ENCODE results near the gene VRK3.
"Not testable (repeated sequence)": the region's sequence is repeated elsewhere in the genome, so short reads cannot be mapped to it uniquely, and the experiment has no call there.

DNA sequence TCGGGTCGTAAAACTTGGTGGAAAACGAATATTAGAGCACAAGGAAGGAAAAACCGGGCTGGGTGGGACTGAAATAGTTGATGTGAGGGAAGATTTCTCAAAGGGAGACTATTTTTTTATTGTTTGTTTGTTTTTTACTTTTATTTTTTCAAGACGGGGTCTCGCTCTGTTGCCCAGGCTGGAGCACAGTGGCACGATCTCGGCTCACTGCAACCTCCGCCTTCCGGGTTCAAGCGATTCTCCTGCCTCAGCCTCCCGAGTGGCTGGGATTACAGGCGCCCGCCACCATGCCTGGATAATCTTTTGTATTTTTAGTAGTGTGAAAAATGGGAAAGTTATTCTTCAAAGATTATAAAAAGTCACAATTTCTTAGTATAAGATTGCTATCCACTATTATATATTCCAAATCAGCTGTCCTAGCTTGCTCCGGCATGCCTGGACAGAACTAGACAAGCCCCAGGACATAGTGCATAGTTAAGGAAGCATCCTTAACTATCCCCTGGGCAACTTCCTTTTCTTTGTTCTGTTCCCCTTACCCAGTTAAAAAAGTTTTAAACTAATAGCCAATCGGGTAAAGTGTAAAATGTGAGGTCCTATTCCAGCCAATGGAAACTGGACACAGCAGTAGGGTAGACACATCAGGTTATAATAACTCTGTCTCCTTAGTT is 26.2 kb upstream of the VRK3 start:
- TF ChIP-seq POLR2A (IDR thresholded peaks at IDR 0.05), result not testable (repeated sequence)
- TF ChIP-seq, protein P1, sequence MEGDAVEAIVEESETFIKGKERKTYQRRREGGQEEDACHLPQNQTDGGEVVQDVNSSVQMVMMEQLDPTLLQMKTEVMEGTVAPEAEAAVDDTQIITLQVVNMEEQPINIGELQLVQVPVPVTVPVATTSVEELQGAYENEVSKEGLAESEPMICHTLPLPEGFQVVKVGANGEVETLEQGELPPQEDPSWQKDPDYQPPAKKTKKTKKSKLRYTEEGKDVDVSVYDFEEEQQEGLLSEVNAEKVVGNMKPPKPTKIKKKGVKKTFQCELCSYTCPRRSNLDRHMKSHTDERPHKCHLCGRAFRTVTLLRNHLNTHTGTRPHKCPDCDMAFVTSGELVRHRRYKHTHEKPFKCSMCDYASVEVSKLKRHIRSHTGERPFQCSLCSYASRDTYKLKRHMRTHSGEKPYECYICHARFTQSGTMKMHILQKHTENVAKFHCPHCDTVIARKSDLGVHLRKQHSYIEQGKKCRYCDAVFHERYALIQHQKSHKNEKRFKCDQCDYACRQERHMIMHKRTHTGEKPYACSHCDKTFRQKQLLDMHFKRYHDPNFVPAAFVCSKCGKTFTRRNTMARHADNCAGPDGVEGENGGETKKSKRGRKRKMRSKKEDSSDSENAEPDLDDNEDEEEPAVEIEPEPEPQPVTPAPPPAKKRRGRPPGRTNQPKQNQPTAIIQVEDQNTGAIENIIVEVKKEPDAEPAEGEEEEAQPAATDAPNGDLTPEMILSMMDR (IDR thresholded peaks at IDR 0.05), result not testable (repeated sequence)

Measured in testis (tissue), 2 donors.